ENCODE results near the gene GALNT1.

DNA sequence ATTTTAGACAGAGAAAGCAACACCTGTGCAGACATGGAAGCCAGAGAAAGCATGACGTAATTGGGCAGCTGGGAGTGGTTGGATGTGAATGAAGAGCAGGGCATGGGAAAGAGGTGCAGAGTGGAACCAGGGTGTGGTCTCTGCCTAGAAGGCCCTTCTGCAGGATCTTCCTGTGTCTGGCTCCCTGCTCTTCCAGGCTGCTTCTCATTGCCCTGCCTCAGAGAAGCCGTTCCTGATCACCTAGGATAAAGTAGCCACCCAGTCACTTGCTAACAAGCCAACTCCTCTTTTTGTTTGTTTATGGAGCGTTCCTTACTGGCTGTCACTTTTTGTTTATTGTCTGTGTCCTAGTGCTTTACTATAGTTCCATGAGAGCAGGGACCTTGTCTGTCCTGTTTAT is 28.5 kb downstream of the GALNT1 start:
- TF ChIP-seq, protein P1, sequence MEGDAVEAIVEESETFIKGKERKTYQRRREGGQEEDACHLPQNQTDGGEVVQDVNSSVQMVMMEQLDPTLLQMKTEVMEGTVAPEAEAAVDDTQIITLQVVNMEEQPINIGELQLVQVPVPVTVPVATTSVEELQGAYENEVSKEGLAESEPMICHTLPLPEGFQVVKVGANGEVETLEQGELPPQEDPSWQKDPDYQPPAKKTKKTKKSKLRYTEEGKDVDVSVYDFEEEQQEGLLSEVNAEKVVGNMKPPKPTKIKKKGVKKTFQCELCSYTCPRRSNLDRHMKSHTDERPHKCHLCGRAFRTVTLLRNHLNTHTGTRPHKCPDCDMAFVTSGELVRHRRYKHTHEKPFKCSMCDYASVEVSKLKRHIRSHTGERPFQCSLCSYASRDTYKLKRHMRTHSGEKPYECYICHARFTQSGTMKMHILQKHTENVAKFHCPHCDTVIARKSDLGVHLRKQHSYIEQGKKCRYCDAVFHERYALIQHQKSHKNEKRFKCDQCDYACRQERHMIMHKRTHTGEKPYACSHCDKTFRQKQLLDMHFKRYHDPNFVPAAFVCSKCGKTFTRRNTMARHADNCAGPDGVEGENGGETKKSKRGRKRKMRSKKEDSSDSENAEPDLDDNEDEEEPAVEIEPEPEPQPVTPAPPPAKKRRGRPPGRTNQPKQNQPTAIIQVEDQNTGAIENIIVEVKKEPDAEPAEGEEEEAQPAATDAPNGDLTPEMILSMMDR (conservative IDR thresholded peaks at IDR 0.05; ENCODE audit: low read depth, low read length) = no peak
- TF ChIP-seq EZH2 (IDR thresholded peaks at IDR 0.05; ENCODE audit: borderline replicate concordance, low read depth, low read length, poor library complexity, severe bottlenecking) = no peak
